T-helper 9 cell (primary cell): ENCODE data around the gene PATJ.
"Not testable (repeated sequence)": the region's sequence is repeated elsewhere in the genome, so short reads cannot be mapped to it uniquely, and the experiment has no call there.

Experiments
- DNase-seq: peaks from one replicate; pipeline ENCODE4 v3.0.0-alpha.2; 2020

The PATJ gene

GRCh38 chr1:61951731-61952580, 209.7 kb downstream of the PATJ start:
- no peak for DNase-seq

- DNase-seq: no peak
These were observed 210.4 kb downstream of the PATJ start for GRCh38 chr1:61952675-61953074.

GRCh38 chr1:61953076-61953789, 211.0 kb downstream of the PATJ start:
- DNase-seq: no peak

- no peak for DNase-seq
These were observed 211.5 kb downstream of the PATJ start for GRCh38 chr1:61953790-61954150.

GRCh38 chr1:61955261-61955660, 213.0 kb downstream of the PATJ start:
- DNase-seq: no peak

GRCh38 chr1:61956016-61956645, 213.9 kb downstream of the PATJ start:
- no peak for DNase-seq

- no peak for DNase-seq
These were observed 214.5 kb downstream of the PATJ start for GRCh38 chr1:61956784-61957183.

GRCh38 chr1:61961009-61961408, 218.7 kb downstream of the PATJ start:
- DNase-seq: no peak

GRCh38 chr1:61962631-61963030, 220.4 kb downstream of the PATJ start:
- DNase-seq: no peak

GRCh38 chr1:61966450-61967225, 224.4 kb downstream of the PATJ start:
- not testable (repeated sequence) for DNase-seq

- no peak for DNase-seq
These were observed 225.5 kb downstream of the PATJ start for GRCh38 chr1:61967750-61968149.

- no peak for DNase-seq
These were observed 226.6 kb downstream of the PATJ start for GRCh38 chr1:61968869-61969268.

- no peak for DNase-seq
These were observed 231.0 kb downstream of the PATJ start for GRCh38 chr1:61973100-61973837.

GRCh38 chr1:61975638-61976037, 233.4 kb downstream of the PATJ start:
- DNase-seq: no peak

GRCh38 chr1:61976566-61976965, 234.3 kb downstream of the PATJ start:
- no peak for DNase-seq

- no peak for DNase-seq
These were observed 236.5 kb downstream of the PATJ start for GRCh38 chr1:61978796-61979195.

GRCh38 chr1:61979729-61980128, 237.4 kb downstream of the PATJ start:
- DNase-seq: no peak

GRCh38 chr1:61980561-61980960, 238.3 kb downstream of the PATJ start:
- no peak for DNase-seq

GRCh38 chr1:61981870-61982660, 239.8 kb downstream of the PATJ start:
- no peak for DNase-seq

- no peak for DNase-seq
These were observed 241.0 kb downstream of the PATJ start for GRCh38 chr1:61983236-61983635.

- DNase-seq: no peak
These were observed 250.0 kb downstream of the PATJ start for GRCh38 chr1:61992257-61992656.
